Ovary (tissue), 9 donors: ENCODE measurements around the gene PIRT. TPM values are rescaled to one million over a fixed set of nuclear protein-coding genes. Genes with fewer than 3 reads are reported as not detected.
"Not testable (repeated sequence)": the region's sequence is repeated elsewhere in the genome, so short reads cannot be mapped to it uniquely, and the experiment has no call there.

Experiments
- DNase-seq, 5 donors: peaks; one replicate each; pipeline ENCODE4 v3.0.0-alpha.2; 2019 to 2020
- H3K27ac ChIP-seq, 2 donors: fragments of 200-600 bp; one replicate each; pipeline versions ENCODE4 v1.5.1 to v1.8.0; 2019 to 2022
- H3K27me3 ChIP-seq: fragments of 200-600 bp; one replicate; pipeline ENCODE4 v1.8.0; 2022
- H3K36me3 ChIP-seq: fragments of 200-600 bp; sonication (generic); one replicate; pipeline ENCODE4 v1.5.1; 2019
- H3K4me1 ChIP-seq: one replicate; pipeline ENCODE4 v1.8.1; 2013; ENCODE audit warnings: mild to moderate bottlenecking, moderate library complexity; ENCODE audit not compliant: insufficient read depth
- H3K4me3 ChIP-seq: fragments of 200-600 bp; sonication (generic); one replicate; pipeline ENCODE4 v1.5.1; 2017
- H3K9me3 ChIP-seq, 2 donors: fragments of 200-600 bp in 1 of 2; sonication (generic) in 1 of 2; one replicate each; pipeline versions ENCODE4 v1.5.1 to v1.8.1; 2013 to 2019; ENCODE audit warnings: mild to moderate bottlenecking in 1 of 2, moderate library complexity in 1 of 2
- CTCF ChIP-seq, 3 donors: fragments of 450-650 bp in 2 of 3; fragments of 200-600 bp in 1 of 3; IDR thresholded peaks; one replicate each; pipeline versions ENCODE4 v1.5.1 to v1.8.0; 2016 to 2022; ENCODE audit warnings: antibody characterized with exemption in 3 of 3, mild to moderate bottlenecking in 1 of 3
- EP300 ChIP-seq: sonication (generic); formaldehyde crosslinking; IDR thresholded peaks from one replicate; pipeline ENCODE4 v1.6.1; 2017; ENCODE audit warnings: antibody characterized with exemption
- POLR2A ChIP-seq: fragments of 450-650 bp; IDR thresholded peaks from one replicate; pipeline ENCODE4 v1.6.1; 2017; ENCODE audit warnings: antibody characterized with exemption, mild to moderate bottlenecking, moderate library complexity
- WGBS, 3 donors: extraction: QIAGEN DNeasy Blood & Tissue Kit in 1 of 3; methylation state at CpG; one replicate each; pipeline versions ENCODE4 v1.1.5 to v1.1.7; 2013 to 2017; 5-methylcytosine and 5-hydroxymethylcytosine counted together
- intact Hi-C, 4 donors: fragments of 100-400 bp; cut with DNase I; formaldehyde crosslinking; loops; one replicate each; pipeline versions ENCODE4 v1.11.0 to v1.15.1; 2022 to 2023
- polyA plus RNA-seq, 2 donors: library from polyadenylated mRNA; stranded (reverse); fragments of 200-250 nt in 1 of 2; fragments of 350-450 nt in 1 of 2; fragmentation: Illumina TruSeq in 1 of 2; extraction: RNeasy Lipid Tissue Mini Kit (QIAGEN cat#74804) in 1 of 2; gene quantifications; one replicate each; pipeline ENCODE4 v1.2.3, GENCODE V29; 2013 to 2014
- total RNA-seq, 7 donors: library from RNA; depleted of rRNA in 2 of 7; stranded (reverse); fragments of >200 nt in 2 of 7; fragmentation: NEBNext Ultra II Directional in 3 of 7; extraction: Animal tissue kit (Norgen Biotek cat#: 25700) in 3 of 7; gene quantifications; one replicate each; pipeline versions ENCODE4 v1.1.0 to v1.2.4, GENCODE V29; 2016 to 2023
- donor health status: DM: no; HTN: no; CAD: no; lungs with moderate emphysema.
- donor health status: DM: no; HTN: no; CAD: no.
- donor health status: Bipolar disorder and iron deficiency.
- donor health status: DM: yes; HTN: yes; CAD: no.
- donor health status: DM: no; HTN: no; CAD: no.
- donor health status: DM: yes; HTN: yes; CAD: no.

PIRT gene
- total and polyA plus RNA-seq, 9 donors, result not detected

- DNase-seq, result no peak
- intact Hi-C loops, result no loop called here
- H3K27ac ChIP-seq, result no peak overlapping the region
- TF ChIP-seq CTCF (IDR thresholded peaks at IDR 0.05), result no peak
- TF ChIP-seq POLR2A, result no peak
- TF ChIP-seq EP300, result no peak
- no peaks in the 10 kb centered on the region for H3K36me3 ChIP-seq
- H3K4me3 ChIP-seq, result no peak overlapping the region
- 38 to 51% (median 46%) methylated on average over 4 of the region's 4 CpGs for WGBS, 3 donors
- H3K9me3 ChIP-seq, result no peaks in the 10 kb centered on the region
- H3K27me3 ChIP-seq, result no peaks in the 10 kb centered on the region
- no peaks in the 10 kb centered on the region for H3K4me1 ChIP-seq
These were observed 20.1 kb upstream of the PIRT start for GRCh38 chr17:10857976-10858375.

GRCh38 chr17:10846636-10847035, 8.7 kb upstream of the PIRT start:
- intact Hi-C loops, result loop anchor here in 2 of 4 donors (5.0 to 10.0 kb wide), 2 partner anchors 199 to 202 kb away; no protein-coding TSS in a partner anchor
- not testable (repeated sequence) for DNase-seq, H3K36me3 ChIP-seq, H3K9me3 ChIP-seq, H3K4me3 ChIP-seq, H3K4me1 ChIP-seq, H3K27ac ChIP-seq, H3K27me3 ChIP-seq
- WGBS, 3 donors, result 83 to 94% (median 90%) methylated on average over 6 of the region's 6 CpGs

GRCh38 chr17:10845388-10845751, 7.5 kb upstream of the PIRT start:
- TF ChIP-seq POLR2A, result no peak
- TF ChIP-seq EP300, result no peak
- TF ChIP-seq CTCF (IDR thresholded peaks at IDR 0.05), result no peak

GRCh38 chr17:10844621-10845387, 6.9 kb upstream of the PIRT start:
- 3 to 4% (median 4%) methylated on average over 28 of the region's 28 CpGs for WGBS, 3 donors
- peak; percentile 74 to 81 (median 79) for DNase-seq
- Histone ChIP-seq H3K27me3 (no peaks in the 10 kb centered on the region), H3K4me3 (peak overlapping the region; percentile 39), H3K9me3 (no peaks in the 10 kb centered on the region), H3K4me1 (peaks cover 4% of the 10 kb centered on the region), H3K36me3 (no peaks in the 10 kb centered on the region), H3K27ac (no peak overlapping the region)
- intact Hi-C loops, result loop anchor here (1.0 to 10.0 kb wide), 7 partner anchors 22 to 200 kb away; partner anchors contain the start of gene TMEM220 (in 1 of the 4)
- no peak for TF ChIP-seq EP300
- TF ChIP-seq POLR2A, result no peak
- peak; percentile 87 to 97 (median 93) for TF ChIP-seq CTCF (IDR thresholded peaks at IDR 0.05)

More at GRCh38 chr17:10845388-10845751, 7.5 kb upstream of the PIRT start:
- Histone ChIP-seq H3K27ac (no peak overlapping the region), H3K36me3 (no peaks in the 10 kb centered on the region), H3K27me3 (no peaks in the 10 kb centered on the region), H3K4me3 (no peak overlapping the region), H3K9me3 (no peaks in the 10 kb centered on the region), H3K4me1 (peaks cover 4% of the 10 kb centered on the region)
- intact Hi-C loops, result loop anchor here in 3 of 4 donors (2.0 to 10.0 kb wide), 4 partner anchors 107 to 201 kb away; no protein-coding TSS in a partner anchor
- WGBS, 3 donors, result 16 to 18% (median 18%) methylated on average over 6 of the region's 6 CpGs
- no peak for DNase-seq

GRCh38 chr17:10843811-10844210, 5.9 kb upstream of the PIRT start:
- Histone ChIP-seq H3K27ac (no peak overlapping the region), H3K4me3 (no peak overlapping the region), H3K9me3 (no peaks in the 10 kb centered on the region), H3K4me1 (peaks cover 4% of the 10 kb centered on the region), H3K36me3 (no peaks in the 10 kb centered on the region), H3K27me3 (no peaks in the 10 kb centered on the region)
- DNase-seq, result peak in 2 of 5 donors; percentile 27 to 44
- intact Hi-C loops, result loop anchor here (1.0 to 10.0 kb wide), 6 partner anchors 21 to 199 kb away; partner anchors contain the start of gene TMEM220 (in 1 of the 4)
- TF ChIP-seq EP300 (no peak), CTCF (IDR thresholded peaks at IDR 0.05) (no peak), POLR2A (no peak)
- WGBS, 3 donors, result 34 to 47% (median 42%) methylated on average over 7 of the region's 7 CpGs
